GM20000 (cell line): Measurements from ENCODE around the gene CNTNAP5.

Source experiments
- DNase-seq: peaks from one replicate; pipeline ENCODE4 v3.0.0; 2012; ENCODE audit warnings: low spot score
- TF ChIP-seq, protein P1 (sequence below): IDR thresholded peaks from 2 replicates; pipeline ENCODE4 v1.5.1; 2012; ENCODE audit warnings: mild to moderate bottlenecking, control low read depth; ENCODE audit errors: extremely low read depth, missing control alignments

The CNTNAP5 gene

DNA sequence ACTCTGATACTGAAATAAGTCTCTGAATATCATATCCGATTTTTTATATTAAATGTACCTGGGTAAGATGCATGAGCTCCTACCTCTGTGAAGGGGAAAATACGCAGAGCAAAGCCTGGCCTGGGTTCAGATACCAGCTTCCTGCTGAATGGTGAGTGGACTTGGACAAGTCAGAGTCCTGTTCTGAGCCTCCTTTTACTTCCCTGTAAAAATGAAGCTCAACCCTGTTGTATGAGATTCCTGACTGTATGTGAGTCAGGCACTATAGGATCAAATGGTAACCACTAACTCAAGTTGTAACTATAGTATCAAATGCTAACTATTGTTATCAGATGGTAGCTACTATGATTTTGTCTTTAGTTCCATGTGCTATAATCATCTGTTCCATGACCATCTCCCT is 561.7 kb downstream of the CNTNAP5 start:
- TF ChIP-seq, protein P1, sequence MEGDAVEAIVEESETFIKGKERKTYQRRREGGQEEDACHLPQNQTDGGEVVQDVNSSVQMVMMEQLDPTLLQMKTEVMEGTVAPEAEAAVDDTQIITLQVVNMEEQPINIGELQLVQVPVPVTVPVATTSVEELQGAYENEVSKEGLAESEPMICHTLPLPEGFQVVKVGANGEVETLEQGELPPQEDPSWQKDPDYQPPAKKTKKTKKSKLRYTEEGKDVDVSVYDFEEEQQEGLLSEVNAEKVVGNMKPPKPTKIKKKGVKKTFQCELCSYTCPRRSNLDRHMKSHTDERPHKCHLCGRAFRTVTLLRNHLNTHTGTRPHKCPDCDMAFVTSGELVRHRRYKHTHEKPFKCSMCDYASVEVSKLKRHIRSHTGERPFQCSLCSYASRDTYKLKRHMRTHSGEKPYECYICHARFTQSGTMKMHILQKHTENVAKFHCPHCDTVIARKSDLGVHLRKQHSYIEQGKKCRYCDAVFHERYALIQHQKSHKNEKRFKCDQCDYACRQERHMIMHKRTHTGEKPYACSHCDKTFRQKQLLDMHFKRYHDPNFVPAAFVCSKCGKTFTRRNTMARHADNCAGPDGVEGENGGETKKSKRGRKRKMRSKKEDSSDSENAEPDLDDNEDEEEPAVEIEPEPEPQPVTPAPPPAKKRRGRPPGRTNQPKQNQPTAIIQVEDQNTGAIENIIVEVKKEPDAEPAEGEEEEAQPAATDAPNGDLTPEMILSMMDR = no peak
- DNase-seq = no peak

DNA sequence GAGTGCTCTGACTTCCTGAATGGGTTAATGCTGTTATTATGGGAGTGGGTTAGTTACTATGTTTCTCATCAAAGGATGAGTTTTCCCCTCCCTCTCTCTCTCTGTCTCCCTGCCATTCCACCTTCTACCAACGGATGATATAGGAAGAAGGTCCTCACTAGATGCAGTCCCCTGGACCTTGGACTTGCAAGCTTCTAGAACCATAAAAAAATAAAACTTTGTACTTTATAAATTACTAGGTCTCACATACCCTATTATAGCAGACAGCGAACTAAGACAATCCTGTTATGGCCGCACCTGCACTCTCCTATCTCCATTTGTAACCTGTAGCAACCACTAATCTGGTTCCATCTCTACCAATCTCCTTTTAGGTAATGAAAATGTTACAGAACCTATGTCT is 564.9 kb downstream of the CNTNAP5 start:
- no peak for DNase-seq
- TF ChIP-seq, protein P1 = no peak

DNA sequence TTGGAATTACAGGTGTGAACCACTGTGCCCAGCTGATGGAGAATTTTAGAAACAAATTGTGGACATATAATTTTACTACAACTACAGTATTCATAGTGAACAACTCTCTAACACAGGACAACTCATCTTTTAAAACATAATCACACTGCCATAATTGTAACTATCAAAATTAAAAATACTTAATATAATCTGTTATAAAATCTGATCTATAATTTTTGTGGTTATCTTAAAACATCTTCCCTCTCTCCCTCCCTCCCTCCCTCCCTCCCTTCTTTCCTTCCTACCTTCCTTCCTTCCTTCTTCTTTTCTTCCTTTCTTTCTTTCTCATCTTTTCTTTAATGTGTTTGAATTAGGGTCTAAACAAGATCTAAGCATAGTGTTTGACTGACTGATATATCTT is 577.7 kb downstream of the CNTNAP5 start:
- DNase-seq = no peak
- TF ChIP-seq, protein P1 = no peak

DNA sequence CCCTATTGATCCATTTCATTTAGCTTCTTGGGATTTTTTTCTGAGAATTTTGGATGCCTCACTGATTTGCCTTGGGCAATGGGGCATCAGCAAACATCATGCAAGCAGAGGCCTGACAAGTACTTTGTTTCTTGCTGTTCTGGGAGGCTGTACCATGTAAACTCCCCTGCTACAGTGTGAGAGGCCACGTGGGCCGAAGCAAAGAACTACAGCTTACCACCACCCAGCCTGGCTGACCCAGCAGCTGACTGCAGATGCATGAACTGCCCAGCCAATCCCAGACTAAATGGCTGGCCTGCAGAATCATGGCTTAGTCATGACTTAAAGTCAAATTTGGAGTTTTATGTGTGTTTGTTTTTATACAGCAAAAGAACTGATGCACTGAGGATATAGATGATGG is 579.9 kb downstream of the CNTNAP5 start:
- TF ChIP-seq, protein P1 = no peak
- no peak for DNase-seq

DNA sequence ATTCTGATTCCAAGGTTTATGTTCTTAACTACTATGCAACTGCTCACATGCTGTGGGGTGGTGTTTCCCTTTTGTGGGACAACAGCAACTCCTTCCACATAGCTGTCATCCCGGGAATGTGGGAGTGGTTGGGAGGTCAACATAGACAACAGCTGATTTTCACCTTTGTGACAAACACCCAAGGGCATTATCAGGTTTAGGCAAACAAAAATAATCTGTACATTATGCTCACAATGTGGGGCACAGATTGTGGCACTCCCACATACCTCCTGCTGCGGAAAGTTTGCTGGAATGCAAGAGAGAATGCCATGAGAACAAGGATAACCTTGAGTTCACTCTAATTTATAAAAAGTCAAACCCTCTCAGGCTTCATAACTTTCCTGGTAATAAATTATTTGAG is 582.6 kb downstream of the CNTNAP5 start:
- DNase-seq = no peak

DNA sequence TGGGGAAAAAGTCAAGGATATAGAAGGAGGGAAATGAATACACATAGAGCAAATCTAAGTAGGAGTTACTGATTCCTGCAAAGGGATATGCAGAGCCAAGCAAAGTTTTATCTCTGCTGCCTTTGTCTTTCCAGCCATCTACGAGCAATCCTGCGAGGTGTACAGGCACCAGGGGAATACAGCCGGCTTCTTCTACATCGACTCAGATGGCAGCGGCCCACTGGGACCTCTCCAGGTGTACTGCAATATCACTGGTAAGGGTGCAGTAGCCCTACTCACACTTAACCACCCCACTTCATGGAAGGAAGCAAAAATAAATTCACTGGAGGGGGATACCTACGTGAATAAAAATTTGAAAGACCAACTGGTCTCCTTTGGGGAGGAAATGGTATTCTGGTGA is 584.6 kb downstream of the CNTNAP5 start:
- DNase-seq = no peak
- TF ChIP-seq, protein P1 = no peak

More for the DNA sequence above, 582.6 kb downstream of the CNTNAP5 start:
- TF ChIP-seq, protein P1 = no peak

DNA sequence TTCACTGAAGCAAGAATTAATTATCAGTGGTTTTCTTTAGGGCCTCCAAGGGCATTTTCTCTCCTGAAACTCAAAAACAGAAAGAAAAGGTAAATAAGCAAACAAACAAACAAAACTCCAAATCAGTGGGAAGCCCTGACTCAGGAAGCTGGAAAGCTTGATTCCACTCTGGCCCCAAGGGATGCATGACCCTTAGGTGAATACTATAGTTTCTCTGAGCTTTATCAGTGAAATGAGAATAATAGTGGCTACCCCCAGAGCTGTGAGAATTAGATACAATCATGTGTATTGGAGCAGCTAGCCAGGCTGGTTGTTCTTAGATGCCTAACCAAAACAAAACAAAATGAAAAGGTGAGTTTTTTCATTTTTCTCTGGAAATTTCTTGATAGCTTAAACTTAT is 585.1 kb downstream of the CNTNAP5 start:
- no peak for DNase-seq

More for the DNA sequence above, 585.1 kb downstream of the CNTNAP5 start:
- TF ChIP-seq, protein P1 = no peak
